DND-41 (cell line): ENCODE results near the gene APOL3.
"Not testable (repeated sequence)": the region's sequence is repeated elsewhere in the genome, so short reads cannot be mapped to it uniquely, and the experiment has no call there.

Experiments
- ATAC-seq: fragments of 200-7000 bp; cut with Tn5 transposase; 3 replicates; pipeline ENCODE4 v1.9.1; 2021; ENCODE audit warnings: low read depth; ENCODE audit not compliant: insufficient read depth
- DNase-seq: peaks from one replicate; pipeline ENCODE4 v3.0.0-alpha.2; 2020
- H2AFZ ChIP-seq: 2 replicates; pipeline ENCODE4 v1.6.0; 2012; ENCODE audit warnings: low read depth, low read length
- H3K27ac ChIP-seq: 2 replicates; pipeline ENCODE4 v1.5.1; 2012; ENCODE audit warnings: low read length, inconsistent platforms
- H3K27me3 ChIP-seq: fragments of 200-600 bp; sonication (generic); 2 replicates; pipeline ENCODE4 v1.6.0; 2012; ENCODE audit warnings: low read length, mild to moderate bottlenecking, inconsistent platforms; ENCODE audit not compliant: insufficient read depth, poor library complexity
- H3K36me3 ChIP-seq: 2 replicates; pipeline ENCODE4 v1.5.1; 2012; ENCODE audit warnings: low read length, inconsistent platforms; ENCODE audit not compliant: insufficient read depth
- H3K4me1 ChIP-seq: 2 replicates; pipeline ENCODE4 v1.5.1; 2012; ENCODE audit warnings: mild to moderate bottlenecking, low read length; ENCODE audit not compliant: insufficient read depth
- H3K4me2 ChIP-seq: 2 replicates; pipeline ENCODE4 v1.6.0; 2012; ENCODE audit warnings: mild to moderate bottlenecking, moderate library complexity, low read length, inconsistent platforms; ENCODE audit not compliant: insufficient read depth
- H3K4me3 ChIP-seq, 2 experiments: fragments of 200-600 bp in 1 of 2; shearing (Covaris generic) in 1 of 2; 2 replicates each; pipeline ENCODE4 v1.5.1; 2012 to 2016; ENCODE audit warnings: inconsistent platforms in 2 of 2, low read length in 2 of 2, mild to moderate bottlenecking in 2 of 2, low read depth in 1 of 2, moderate library complexity in 1 of 2
- H3K79me2 ChIP-seq: 2 replicates; pipeline ENCODE4 v1.6.0; 2012; ENCODE audit warnings: low read length, inconsistent platforms; ENCODE audit not compliant: insufficient read depth
- H3K9ac ChIP-seq: 2 replicates; pipeline ENCODE4 v1.6.0; 2012; ENCODE audit warnings: low read depth, mild to moderate bottlenecking, inconsistent platforms, low read length, moderate library complexity
- H3K9me3 ChIP-seq: 2 replicates; pipeline ENCODE4 v1.5.1; 2012; ENCODE audit warnings: low read length, moderate library complexity, mild to moderate bottlenecking, inconsistent platforms; ENCODE audit not compliant: insufficient read depth, severe bottlenecking
- H4K20me1 ChIP-seq: 2 replicates; pipeline ENCODE4 v1.6.0; 2012; ENCODE audit warnings: low read length; ENCODE audit not compliant: insufficient read depth
- EZH2 ChIP-seq: IDR thresholded peaks from 3 replicates; pipeline ENCODE4 v1.6.1; 2012; ENCODE audit warnings: borderline replicate concordance, low read depth, mild to moderate bottlenecking, moderate library complexity, low read length, inconsistent platforms; ENCODE audit not compliant: severe bottlenecking
- TF ChIP-seq, protein P1 (sequence below): IDR thresholded peaks from 2 replicates; pipeline ENCODE4 v1.5.1; 2012; ENCODE audit warnings: borderline replicate concordance, low read length, moderate library complexity, mild to moderate bottlenecking; ENCODE audit not compliant: poor library complexity, severe bottlenecking; ENCODE audit errors: extremely low read depth

Gene APOL3

GRCh38 chr22:36208162-36208765, 47.7 kb upstream of the APOL3 start:
- no peak overlapping the region for H3K4me2 ChIP-seq
- no peak for ATAC-seq

DNA sequence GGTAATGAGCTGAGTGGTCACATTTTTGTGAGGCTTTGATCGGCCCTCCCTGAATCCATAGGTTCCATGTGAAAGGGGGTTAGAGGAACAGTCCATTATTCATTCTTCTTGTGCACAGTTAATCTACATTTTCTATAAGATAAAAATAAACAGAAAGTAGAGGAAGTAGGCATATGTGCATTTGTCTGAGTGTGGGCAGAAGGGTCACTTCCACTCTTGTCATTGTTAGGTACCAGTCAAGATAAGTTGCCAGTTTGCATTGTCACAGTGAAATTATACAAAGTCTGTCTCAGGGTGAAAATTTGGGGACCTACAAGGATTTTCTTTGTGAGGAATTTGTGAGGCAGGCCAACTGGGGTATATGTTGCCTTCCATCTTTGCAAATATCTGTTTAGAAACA, 45.7 kb upstream of the APOL3 start:
- H3K79me2 ChIP-seq: no peaks in the 10 kb centered on the region
- H4K20me1 ChIP-seq: no peaks in the 10 kb centered on the region
- H3K4me3 ChIP-seq: no peak overlapping the region
- no peak overlapping the region for H3K9ac ChIP-seq
- H2AFZ ChIP-seq: no peak overlapping the region
- ATAC-seq: no peak
- TF ChIP-seq EZH2: no peak
- TF ChIP-seq, protein P1, sequence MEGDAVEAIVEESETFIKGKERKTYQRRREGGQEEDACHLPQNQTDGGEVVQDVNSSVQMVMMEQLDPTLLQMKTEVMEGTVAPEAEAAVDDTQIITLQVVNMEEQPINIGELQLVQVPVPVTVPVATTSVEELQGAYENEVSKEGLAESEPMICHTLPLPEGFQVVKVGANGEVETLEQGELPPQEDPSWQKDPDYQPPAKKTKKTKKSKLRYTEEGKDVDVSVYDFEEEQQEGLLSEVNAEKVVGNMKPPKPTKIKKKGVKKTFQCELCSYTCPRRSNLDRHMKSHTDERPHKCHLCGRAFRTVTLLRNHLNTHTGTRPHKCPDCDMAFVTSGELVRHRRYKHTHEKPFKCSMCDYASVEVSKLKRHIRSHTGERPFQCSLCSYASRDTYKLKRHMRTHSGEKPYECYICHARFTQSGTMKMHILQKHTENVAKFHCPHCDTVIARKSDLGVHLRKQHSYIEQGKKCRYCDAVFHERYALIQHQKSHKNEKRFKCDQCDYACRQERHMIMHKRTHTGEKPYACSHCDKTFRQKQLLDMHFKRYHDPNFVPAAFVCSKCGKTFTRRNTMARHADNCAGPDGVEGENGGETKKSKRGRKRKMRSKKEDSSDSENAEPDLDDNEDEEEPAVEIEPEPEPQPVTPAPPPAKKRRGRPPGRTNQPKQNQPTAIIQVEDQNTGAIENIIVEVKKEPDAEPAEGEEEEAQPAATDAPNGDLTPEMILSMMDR: no peak
- H3K27me3 ChIP-seq: no peaks in the 10 kb centered on the region
- no peaks in the 10 kb centered on the region for H3K9me3 ChIP-seq
- no peak overlapping the region for H3K4me2 ChIP-seq
- DNase-seq: no peak
- no peak overlapping the region for H3K27ac ChIP-seq
- H3K4me1 ChIP-seq: peaks cover 30% of the 10 kb centered on the region
- no peaks in the 10 kb centered on the region for H3K36me3 ChIP-seq

More at GRCh38 chr22:36208162-36208765, 47.7 kb upstream of the APOL3 start:
- TF ChIP-seq, protein P1: no peak
- TF ChIP-seq EZH2: no peak
- H4K20me1 ChIP-seq: no peaks in the 10 kb centered on the region; the same call in 1 of the 2 replicates
- H3K27me3 ChIP-seq: no peaks in the 10 kb centered on the region
- H3K9ac ChIP-seq: no peak overlapping the region
- H3K4me1 ChIP-seq: peaks cover 12% of the 10 kb centered on the region
- H3K27ac ChIP-seq: no peak overlapping the region
- no peaks in the 10 kb centered on the region for H3K79me2 ChIP-seq
- no peak overlapping the region for H2AFZ ChIP-seq
- DNase-seq: no peak
- no peak overlapping the region for H3K4me3 ChIP-seq
- H3K36me3 ChIP-seq: no peaks in the 10 kb centered on the region
- H3K9me3 ChIP-seq: no peaks in the 10 kb centered on the region

DNA sequence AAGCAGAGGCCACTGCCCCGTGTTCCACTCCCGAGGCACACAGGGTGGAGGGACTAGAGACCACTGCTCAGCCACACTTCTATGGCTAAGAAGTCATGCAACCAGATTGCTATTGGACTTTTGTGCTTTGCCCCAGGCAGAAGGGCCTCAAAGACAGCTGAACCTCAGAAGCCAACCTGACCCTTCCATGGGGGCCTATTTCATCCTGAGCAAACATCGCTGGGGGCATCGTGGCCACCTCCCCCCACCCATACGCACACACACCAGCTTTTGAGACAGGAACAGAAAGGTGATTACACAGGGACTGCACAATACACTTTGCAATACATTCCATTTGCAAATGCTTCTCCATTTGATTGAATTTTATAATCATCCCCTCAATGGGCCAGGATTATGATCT, 45.0 kb upstream of the APOL3 start:
- H3K4me2 ChIP-seq: not testable (repeated sequence)

DNA sequence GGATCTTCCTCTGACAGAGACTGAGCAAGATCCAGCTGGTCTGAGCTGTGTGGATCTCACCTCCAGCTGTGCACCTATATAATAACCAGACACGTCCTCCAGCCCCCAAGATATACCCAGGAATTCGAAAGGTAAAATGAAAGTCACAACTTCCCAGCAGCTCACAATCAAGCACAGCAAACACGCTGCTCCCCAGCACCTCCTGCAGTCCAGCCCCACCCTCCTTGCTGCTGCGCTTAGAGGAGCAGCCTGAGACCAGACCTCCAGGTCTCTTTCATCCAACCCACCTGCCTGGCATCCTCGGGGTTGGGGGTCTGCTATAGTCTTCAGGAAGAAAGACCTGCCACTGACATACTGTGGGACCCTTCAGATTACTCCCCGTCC, 44.1 kb upstream of the APOL3 start:
- Histone ChIP-seq H3K4me3 (no peak overlapping the region), H3K9me3 (no peaks in the 10 kb centered on the region), H3K36me3 (no peaks in the 10 kb centered on the region), H3K4me2 (no peak overlapping the region), H3K79me2 (no peaks in the 10 kb centered on the region), H3K27me3 (no peaks in the 10 kb centered on the region), H2AFZ (no peak overlapping the region), H4K20me1 (no peaks in the 10 kb centered on the region), H3K9ac (no peak overlapping the region), H3K27ac (no peak overlapping the region), H3K4me1 (peaks cover 26% of the 10 kb centered on the region)
- TF ChIP-seq, protein P1: peak; percentile 2
- TF ChIP-seq EZH2: no peak
- ATAC-seq (no peak), DNase-seq (no peak)

More for the DNA sequence above, 45.0 kb upstream of the APOL3 start:
- H3K4me3 ChIP-seq, H3K79me2 ChIP-seq, H3K27me3 ChIP-seq, DNase-seq, H2AFZ ChIP-seq, H3K9me3 ChIP-seq, ATAC-seq, H3K27ac ChIP-seq, H3K9ac ChIP-seq, H4K20me1 ChIP-seq, H3K36me3 ChIP-seq: not testable (repeated sequence)
- peaks cover 24% of the 10 kb centered on the region for H3K4me1 ChIP-seq
